NCI-H446 (cell line): ENCODE results near the gene CAPN1.

Experiments
- DNase-seq, 2 experiments: peaks; one replicate each; lab custom pipeline; 2025; lab: John Stamatoyannopoulos, UW

Gene CAPN1

DNA sequence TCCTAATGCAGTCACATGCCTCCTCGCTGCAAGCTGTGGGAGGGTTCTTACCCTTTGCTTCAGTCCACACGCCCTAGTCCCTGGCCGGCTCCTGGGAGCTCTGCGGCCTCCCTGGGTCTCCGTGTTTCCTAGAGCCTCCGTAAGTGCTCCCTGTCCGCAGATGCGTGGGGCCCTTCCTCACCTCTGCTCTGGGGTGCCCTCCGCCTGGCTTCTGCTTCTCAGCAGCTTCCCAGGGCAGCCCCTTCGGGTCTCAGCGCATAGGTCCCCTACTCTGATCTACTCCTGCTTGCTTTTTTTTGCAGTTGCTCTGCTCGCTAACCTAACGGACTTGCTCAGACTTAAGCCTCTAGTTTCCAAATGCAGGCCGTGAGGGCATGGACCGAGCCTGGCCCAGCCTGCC lies 22.4 kb downstream of the CAPN1 start:
- no peak for DNase-seq

DNA sequence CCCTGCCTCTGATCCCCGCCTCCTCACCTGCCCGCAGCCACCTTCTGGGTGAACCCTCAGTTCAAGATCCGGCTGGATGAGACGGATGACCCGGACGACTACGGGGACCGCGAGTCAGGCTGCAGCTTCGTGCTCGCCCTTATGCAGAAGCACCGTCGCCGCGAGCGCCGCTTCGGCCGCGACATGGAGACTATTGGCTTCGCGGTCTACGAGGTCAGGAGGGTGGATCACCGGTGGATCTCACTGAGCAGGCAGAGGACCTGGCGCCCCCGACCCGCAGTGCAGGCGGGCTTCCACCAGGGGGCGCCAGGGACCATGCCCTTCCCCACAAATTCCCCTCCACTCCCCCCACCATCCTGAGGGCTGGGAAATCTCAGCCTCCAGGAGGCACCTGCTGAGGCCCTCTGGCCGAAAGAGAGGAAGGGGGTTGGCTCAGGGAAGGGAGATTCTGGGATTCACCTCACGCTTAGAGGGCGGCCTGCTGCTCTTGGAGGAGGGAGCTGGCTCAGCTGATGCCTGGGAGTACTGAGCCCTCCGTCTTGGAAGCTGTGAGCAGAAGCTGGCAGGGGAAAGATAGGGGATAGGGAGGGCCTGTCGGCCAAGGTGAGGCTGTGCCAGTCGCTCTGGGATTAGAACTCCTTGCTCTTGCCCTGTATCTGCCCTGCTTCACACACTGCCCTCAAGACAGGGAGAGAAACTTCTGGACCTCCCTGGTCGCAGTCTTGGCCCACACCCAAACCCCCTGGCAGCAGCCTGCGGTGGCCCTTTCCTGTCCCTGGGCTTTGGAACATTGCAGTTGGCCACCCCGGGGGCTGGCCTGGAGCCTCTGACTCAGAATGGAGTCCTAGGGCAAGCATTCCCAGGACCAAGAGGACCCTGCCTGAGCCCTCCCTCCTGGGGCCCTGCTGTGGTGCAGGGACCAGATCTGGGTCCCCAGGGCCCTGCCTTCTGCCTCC lies 23.2 kb downstream of the CAPN1 start:
- DNase-seq = peak in 1 of 2 experiments; percentile 42

DNA sequence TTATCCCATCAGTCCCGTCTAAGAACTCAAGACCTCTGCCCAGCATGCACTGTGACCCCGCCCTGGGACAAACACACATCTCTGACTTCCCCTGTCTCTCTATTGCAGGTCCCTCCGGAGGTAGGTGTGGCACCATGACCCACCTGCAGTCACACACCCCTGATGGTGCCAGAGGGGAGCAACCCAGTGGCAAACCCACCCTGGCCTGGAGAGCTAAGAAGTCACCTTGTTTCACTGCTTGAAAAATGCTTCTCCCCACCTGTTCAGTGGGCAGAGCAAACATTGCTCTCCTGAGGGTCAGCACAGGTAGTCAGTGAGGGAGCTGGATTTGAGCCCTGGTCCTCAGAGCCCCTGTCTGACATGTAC lies 23.9 kb downstream of the CAPN1 start:
- DNase-seq = no peak

DNA sequence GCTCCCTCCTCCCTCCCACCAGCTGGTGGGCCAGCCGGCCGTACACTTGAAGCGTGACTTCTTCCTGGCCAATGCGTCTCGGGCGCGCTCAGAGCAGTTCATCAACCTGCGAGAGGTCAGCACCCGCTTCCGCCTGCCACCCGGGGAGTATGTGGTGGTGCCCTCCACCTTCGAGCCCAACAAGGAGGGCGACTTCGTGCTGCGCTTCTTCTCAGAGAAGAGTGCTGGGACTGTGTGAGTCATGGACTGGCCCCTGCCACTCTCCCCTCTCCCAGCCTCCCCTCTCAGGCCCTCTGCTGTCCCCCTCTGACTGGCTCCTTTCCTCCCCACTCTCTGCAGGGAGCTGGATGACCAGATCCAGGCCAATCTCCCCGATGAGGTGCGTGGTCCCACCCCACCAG lies 24.7 kb downstream of the CAPN1 start:
- DNase-seq = no peak

DNA sequence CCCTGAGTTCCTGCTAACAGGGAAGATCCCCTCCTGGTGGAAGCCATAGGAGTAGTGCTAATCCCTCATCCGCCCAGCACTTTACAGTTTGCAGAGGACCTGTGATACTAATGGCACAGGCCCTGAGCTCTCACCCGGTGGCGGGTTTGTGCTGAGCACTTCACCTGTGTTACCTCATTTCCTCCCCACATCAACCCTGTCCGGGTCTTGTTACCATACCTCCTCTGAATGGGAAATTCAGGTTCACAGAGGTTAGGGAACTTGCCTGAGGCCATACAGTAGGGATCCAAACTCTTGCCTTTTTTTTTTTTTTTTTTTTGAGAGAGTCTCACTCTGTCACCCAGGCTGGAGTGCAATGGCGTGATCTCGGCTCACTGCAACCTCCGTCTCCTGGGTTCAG lies 25.2 kb downstream of the CAPN1 start:
- no peak for DNase-seq

DNA sequence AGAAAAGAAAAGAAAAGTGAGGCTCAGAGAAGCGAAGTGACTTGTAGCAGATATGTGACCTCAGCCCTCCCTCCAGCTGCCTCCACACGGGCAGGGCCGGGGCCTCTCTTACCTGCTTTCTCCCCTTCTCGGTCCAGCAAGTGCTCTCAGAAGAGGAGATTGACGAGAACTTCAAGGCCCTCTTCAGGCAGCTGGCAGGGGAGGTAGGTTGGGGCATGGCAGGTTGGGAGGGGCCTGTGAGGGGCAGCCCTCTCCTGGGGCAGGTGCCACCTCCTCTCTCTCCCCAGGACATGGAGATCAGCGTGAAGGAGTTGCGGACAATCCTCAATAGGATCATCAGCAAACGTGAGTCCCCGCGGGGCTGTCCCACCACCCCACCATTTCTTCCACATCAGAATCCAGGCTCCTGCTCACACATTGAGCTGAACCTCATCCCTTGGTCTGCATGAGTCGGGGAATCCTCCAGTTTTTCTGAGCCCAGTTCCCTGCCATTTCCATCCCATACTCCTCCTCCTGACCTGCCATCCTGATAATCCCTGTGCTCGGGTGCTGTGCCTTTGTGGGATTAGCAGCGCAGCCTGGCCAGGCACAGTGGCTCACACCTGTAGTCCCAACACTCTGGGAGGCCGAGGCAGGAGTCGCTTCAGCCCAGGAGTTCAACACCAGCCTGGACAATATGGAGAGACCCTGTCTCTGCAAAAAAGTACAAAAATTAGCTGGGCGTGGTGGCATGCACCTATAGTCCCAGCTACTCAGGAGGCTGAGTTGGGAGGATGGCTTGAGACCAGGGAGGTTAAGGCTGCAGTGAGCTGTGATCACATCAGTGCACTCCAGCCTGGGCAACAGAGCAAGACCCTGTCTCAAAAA lies 26.4 kb downstream of the CAPN1 start:
- no peak for DNase-seq

DNA sequence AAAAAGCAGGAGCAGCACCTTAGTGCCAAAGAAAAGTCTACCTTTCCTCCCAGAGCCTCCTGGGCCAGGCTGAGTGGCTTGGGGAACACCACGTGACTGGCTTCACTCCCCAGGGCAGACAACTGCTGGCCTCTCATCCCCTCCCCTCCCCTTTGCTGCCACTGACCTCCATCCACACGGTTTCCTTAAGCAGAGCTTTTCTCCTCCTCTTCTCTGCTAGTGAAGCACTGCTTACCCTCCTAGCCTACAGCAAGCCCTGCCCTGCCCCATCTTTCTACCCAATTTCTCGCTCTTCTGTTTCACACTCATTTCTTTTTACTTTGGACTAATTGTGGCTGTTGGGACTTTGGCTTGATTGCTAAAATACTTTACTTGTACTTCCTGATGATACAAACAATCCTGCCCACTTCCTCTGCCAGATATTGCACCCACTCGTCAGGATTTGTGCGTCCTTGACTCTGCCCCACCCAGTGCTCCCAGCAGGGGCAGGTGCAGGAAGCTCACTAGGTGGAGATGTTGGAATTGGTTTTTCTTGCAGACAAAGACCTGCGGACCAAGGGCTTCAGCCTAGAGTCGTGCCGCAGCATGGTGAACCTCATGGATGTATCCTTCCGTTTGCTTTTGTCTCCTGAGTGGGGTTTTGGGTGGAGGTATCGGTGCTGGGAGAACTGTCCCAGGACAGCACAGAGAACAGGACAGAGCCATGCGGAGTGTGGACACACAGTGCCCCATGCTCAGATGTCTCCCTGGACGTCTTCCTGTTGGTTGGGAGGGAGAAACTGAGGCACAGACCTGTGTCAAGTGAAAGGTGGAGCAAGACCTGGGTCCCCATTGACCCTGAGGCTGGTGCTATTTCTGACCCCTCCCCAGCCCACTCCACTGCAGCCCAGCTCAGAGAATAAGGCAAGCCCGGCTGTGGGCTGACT lies 27.3 kb downstream of the CAPN1 start:
- no peak for DNase-seq

DNA sequence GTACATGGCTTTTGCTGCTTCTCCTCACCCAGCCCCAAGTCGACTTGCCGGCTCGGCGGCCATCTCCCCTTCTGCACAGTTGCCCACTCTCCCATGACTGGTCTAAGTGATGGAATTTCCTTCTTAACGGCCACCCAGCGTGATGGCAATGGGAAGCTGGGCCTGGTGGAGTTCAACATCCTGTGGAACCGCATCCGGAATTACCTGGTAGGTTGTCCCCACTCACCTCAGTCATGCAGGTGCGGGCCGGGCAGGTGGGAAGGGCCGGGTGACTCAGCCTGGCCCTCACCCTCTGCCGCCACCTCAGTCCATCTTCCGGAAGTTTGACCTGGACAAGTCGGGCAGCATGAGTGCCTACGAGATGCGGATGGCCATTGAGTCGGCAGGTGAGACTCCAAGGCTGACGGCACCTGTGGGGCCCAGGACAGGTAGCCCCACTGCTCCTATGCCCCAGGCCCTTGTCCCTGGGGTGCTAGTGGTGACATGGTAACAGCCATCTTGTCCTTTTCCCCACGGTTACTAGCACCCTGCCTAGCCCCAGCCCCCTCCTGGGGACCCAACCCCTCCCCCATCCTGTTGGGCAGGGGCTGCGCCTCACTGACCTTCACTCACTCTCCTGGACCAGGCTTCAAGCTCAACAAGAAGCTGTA lies 28.1 kb downstream of the CAPN1 start:
- DNase-seq = no peak

DNA sequence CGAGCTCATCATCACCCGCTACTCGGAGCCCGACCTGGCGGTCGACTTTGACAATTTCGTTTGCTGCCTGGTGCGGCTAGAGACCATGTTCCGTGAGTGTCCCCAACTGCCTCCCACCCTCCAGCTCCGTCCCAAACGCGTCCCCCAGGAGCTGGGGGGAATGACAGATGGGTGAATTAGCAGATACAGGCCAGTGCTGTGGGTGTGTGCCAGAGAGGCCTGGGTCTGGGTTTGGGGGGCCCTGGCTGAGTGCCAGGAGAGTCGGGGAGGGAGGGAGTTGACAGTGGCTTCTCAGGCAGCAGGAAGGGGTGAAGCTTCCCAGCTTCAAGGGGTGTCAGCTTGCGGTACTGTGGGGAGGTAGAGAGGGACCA lies 28.6 kb downstream of the CAPN1 start:
- DNase-seq = no peak

DNA sequence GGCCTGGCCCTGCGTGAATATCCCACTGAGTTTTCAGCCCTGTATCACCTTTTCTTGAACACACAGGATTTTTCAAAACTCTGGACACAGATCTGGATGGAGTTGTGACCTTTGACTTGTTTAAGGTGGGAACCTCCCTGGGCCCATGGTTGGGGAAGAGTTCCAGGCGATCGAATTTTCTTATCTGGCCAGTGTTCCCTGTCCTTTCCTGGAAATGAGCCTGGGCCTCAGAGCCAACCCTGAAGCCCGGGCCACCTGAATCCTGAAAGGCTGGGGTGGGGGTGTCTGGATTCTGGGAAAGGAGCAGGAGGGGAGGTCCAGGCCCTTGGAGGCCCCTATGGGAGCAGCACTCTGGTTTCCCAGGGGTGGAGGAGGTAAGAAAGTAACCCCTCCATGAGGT lies 29.0 kb downstream of the CAPN1 start:
- no peak for DNase-seq

DNA sequence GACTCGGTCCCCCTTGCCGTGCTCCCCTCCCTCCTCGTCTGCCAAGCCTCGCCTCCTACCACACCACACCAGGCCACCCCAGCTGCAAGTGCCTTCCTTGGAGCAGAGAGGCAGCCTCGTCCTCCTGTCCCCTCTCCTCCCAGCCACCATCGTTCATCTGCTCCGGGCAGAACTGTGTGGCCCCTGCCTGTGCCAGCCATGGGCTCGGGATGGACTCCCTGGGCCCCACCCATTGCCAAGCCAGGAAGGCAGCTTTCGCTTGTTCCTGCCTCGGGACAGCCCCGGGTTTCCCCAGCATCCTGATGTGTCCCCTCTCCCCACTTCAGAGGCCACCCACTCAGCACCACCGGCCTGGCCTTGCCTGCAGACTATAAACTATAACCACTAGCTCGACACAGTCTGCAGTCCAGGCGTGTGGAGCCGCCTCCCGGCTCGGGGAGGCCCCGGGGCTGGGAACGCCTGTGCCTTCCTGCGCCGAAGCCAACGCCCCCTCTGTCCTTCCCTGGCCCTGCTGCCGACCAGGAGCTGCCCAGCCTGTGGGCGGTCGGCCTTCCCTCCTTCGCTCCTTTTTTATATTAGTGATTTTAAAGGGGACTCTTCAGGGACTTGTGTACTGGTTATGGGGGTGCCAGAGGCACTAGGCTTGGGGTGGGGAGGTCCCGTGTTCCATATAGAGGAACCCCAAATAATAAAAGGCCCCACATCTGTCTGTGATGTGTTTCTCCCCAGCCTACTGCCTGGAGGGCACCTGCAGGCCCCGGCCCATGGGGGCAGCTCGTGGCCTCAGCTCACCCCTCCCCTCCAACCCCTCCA lies 29.8 kb downstream of the CAPN1 start:
- DNase-seq = no peak

DNA sequence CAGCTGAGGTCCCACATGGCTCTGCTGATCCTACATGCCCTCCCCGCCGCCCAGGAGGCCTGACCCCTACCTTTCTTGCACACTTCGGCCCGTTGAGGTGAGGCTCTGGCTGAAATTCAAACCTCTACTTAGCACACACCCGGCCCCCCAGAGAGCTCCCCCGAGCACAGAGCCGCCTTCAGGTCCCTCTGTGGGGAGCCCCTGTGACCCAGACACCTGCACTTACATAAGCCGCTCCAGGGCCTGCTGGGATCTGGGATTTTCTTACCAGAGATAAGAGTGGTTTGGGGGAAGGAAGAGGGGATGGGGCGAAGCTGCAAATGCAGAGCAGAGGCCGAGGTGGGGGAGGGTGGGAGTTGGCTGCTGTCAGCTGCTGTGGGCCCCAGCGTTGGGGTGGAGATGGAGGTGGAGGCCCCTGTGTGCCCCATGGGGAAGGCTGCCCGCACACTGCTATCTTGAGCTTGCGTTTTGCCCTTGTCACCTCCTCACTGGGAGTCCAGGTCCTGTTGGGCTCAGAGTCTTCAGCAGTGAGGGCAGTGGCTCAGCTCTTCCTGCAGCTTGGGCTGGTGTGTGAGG lies 30.6 kb downstream of the CAPN1 start:
- no peak for DNase-seq

DNA sequence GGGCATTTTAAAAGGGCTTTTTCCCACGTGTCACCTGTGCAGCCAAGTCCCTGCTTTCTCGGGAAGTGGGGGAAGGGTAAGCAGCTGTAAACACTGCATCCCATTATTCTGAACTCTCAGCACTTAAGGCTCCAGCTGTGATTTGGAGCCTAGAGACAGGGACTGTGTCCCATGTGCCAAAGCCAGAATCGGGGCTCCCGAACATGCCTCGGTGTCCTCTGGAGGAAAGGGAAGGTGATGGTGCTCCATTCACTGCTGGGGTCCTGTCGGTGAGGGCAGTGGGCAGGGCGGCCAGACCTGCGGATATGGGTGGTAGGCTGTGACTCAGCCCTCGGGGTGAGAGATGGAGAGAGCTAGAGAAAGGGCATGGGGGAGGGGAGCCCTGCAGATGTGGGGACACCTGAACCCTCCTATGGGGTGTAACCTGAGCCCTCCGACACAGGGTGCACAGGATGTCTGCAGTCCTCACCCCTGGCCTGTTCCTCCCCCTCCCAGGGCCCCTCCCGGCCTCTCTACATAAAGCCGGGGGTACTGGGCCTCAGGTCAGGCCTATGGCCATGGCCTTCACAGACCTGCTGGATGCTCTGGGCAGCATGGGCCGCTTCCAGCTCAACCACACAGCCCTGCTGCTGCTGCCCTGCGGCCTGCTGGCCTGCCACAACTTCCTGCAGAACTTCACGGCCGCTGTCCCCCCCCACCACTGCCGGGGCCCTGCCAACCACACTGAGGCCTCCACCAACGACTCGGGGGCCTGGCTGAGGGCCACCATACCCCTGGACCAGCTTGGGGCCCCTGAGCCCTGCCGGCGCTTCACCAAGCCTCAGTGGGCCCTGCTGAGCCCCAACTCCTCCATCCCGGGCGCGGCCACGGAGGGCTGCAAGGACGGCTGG lies 31.8 kb downstream of the CAPN1 start:
- no peak for DNase-seq

DNA sequence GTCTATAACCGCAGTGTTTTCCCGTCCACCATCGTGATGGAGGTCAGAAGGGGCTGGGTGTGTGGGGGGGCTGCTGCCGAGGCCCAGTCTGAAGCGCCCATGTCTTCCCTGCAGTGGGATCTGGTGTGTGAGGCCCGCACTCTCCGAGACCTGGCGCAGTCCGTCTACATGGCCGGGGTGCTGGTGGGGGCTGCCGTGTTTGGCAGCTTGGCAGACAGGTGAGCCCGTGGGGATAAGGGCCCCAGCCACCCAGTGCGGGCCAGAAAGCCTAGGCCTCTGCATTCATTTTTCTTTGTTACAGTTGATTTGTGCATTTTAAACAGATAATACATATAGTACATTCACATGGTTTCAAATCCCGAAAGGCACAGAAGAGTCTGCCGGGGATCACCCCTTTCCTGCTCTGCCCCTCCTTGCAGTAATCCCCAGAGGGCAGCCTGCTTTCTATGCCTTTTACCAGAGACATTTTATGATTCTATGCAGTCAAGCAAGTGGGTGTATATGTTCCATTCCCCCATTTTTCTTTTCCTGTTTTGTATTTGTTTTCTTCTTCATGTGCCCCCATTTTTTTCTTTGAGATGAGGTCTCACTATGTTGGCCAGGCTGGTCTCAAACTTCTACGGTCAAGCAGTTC lies 32.6 kb downstream of the CAPN1 start:
- no peak for DNase-seq

DNA sequence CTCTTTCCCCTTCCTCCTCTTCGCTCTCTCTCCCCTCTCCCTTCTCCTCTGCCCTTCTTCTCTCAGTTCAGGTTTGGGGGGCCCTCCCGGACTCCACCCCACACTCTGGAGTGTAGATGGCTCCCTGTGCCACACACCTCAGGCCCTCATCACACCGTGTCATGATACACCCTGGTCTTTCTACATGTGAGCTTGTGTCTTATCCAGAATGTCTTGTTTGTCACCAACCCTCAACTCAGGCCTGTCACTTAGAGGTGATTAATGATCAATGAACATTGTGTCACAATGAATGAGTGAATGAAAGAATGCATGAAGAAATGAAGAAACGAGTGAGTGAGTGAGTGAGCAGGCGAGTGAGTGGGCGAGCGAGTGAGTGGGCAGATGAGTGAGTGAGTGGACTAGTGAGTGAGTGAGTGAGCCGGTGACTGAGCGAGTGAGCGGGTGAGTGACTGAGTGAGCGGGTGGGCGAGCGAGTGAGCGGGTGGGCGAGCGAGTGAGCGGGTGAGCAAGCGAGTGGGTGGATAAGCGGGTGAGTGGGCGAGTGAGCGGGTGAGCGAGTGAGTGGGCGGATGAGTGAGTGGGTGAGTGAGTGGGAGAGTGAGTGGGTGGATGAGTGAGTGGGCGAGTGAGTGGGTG lies 33.8 kb downstream of the CAPN1 start:
- DNase-seq = no peak

DNA sequence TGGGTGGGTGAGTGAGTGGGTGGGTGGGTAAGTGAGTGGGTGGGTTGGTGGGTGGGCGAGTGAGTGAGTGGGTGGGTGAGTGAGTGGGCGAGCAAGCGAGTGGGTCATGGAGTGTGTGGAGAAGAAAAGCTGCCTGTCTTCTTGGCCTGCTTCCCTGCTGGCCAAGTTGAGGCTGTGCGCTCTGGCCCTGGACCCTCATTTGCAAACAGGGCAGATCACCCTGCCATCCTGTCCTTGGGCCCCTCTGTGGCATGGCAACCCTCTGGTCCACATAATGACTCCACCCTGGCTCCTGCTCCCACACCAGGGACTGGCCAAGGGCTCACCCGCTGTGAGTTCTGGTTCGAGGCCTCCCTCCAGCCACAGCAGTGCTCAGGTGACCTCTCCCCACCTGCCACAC lies 35.1 kb downstream of the CAPN1 start:
- no peak for DNase-seq

DNA sequence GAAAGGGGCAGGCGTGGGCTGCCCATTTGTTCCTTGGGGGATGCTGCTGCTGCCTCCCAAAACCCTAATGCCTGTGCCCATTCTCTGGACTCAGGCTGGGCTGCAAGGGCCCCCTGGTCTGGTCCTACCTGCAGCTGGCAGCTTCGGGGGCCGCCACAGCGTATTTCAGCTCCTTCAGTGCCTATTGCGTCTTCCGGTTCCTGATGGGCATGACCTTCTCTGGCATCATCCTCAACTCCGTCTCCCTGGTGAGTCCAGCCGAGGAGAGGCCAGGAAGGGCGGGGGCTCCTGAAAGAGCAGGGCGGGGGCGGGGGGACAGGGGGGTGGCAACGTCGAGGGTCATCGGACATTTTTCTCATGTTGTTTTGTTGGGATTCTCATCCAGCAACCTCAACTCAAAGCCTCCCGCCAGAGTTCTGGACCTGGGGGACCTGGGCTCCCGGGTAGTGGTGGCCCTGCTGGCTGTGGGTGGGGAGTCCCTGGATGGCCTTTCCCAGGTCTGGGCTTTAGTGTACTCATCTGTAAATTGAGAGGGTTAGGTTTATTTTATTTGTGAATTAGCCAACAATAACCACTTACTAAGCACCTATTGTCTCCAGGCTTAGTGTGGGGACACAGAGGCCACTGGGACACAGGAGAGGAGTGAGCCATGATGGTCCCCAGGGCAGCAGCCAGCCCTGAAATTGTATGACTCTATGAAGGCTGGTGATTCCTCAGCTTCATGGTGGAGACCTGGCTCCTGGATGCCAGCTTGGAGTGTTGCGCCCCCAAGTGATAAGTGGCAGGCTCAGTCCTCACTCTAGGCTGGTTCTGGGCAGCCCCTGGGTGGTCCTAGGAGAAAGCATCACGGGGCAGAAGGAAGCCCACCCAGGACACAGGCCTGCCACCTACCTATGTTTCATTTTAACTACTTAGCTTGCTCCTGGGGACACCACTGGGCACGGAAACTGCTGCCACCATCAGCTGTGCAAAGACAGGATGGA lies 36.0 kb downstream of the CAPN1 start:
- DNase-seq = no peak
